GM10266 (cell line): Measurements from ENCODE around the gene KCNMA1.

Experiments used
- DNase-seq: peaks from one replicate; pipeline ENCODE4 v3.0.0; 2012; ENCODE audit errors: extremely low spot score
- TF ChIP-seq, protein P1 (sequence below): IDR thresholded peaks from 2 replicates; pipeline ENCODE4 v1.5.1; 2012; ENCODE audit warnings: mild to moderate bottlenecking, low read depth; ENCODE audit not compliant: control insufficient read depth, insufficient read depth; ENCODE audit errors: missing control alignments

Gene KCNMA1

DNA sequence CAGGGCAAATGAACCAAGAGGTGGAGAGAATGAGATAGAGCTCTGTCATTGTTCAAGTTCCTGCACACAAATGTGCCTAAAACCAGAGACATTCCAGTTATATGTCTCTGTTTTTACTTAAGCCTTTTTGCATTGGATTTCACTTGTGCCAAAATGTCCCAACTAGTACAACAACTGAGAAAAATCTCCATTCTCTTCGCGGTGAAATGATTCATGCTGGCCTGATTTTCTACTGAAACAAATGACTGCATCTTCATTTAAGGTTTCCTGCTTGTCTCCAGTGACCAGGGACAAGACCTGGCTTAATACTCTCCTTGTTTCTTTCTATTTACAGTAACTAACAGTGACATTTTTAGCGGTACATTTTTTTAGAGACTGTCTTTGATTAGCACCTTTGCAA is 714.9 kb downstream of the KCNMA1 start:
- TF ChIP-seq, protein P1, sequence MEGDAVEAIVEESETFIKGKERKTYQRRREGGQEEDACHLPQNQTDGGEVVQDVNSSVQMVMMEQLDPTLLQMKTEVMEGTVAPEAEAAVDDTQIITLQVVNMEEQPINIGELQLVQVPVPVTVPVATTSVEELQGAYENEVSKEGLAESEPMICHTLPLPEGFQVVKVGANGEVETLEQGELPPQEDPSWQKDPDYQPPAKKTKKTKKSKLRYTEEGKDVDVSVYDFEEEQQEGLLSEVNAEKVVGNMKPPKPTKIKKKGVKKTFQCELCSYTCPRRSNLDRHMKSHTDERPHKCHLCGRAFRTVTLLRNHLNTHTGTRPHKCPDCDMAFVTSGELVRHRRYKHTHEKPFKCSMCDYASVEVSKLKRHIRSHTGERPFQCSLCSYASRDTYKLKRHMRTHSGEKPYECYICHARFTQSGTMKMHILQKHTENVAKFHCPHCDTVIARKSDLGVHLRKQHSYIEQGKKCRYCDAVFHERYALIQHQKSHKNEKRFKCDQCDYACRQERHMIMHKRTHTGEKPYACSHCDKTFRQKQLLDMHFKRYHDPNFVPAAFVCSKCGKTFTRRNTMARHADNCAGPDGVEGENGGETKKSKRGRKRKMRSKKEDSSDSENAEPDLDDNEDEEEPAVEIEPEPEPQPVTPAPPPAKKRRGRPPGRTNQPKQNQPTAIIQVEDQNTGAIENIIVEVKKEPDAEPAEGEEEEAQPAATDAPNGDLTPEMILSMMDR: no peak
- no peak for DNase-seq

GRCh38 chr10:76921383-76922010 is 716.1 kb downstream of the KCNMA1 start:
- no peak for DNase-seq
- TF ChIP-seq, protein P1: no peak

DNA sequence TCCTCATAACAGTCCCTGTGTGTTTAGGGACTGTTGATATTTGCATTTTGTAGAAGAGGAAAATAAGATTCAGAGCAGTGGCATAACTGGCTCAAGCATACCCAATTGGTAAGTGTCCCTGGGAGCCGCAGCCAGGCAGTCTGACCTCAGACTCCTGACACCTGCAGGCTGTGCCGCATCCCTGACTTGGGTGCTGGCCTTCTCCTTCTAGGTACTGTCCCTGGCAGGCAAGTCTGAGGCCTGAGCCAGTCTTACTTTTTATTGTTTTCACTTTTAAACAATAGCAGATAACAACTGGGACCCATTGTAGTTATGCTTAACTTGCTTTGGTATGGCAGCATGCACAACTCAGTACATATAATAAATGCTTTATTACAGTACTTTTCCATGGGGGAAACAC is 717.0 kb downstream of the KCNMA1 start:
- TF ChIP-seq, protein P1: no peak
- no peak for DNase-seq

DNA sequence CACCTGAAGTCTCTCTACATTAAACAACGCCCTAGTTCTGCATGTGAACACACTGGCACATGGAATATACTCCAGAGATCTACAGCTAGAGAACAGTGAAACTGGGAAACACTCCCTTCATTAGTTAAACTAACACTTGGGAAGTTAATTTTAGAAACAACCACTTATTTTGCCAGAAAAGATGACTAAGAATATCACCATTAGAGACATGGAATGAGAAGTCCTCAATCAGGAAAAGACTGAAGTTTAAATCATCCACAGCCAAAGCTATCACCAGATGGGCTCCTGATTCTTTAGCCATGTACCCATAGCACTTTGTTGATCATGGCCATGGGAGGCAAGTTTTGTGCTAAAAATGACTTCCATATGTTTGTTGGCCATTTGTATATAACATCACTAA is 719.5 kb downstream of the KCNMA1 start:
- no peak for DNase-seq
- TF ChIP-seq, protein P1: no peak

DNA sequence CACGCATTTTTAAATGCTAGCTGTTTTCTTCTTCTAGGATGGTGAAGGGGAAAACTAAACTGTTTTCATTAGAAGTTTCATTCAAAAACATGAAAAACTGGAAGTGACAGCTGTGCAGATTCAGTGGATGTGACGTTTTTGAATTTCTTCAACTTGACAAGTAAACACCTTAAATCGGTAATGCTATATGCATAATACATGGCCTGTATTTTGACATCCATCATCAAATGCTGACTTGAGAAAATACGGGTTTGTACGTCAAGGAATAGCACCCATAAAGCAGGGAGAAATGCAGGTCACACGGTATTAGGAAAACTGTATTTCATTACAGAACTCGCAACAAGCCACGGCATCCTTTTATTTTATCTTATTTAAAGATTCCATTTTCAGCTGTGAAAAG is 720.5 kb downstream of the KCNMA1 start:
- DNase-seq: no peak
- TF ChIP-seq, protein P1: no peak

DNA sequence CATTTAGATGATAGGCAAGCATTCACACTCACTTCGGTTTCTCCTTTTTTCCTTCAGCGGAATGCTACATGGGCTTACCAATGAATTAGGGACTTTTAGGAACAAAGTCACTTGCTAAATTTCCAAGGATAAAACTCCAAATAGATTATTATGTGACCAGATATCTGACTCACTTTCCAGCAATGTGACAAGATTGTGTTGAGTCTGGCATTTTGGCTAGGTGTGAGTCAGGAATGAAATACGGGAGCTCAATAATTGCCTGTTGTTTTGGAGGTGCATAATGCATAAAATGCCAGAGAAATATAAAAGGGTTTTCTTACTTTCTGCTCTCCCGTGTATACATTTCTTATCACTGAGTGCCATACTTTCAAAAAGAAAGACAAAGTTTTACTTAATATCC is 721.1 kb downstream of the KCNMA1 start:
- no peak for DNase-seq
- TF ChIP-seq, protein P1: no peak

GRCh38 chr10:76915316-76915715 is 722.3 kb downstream of the KCNMA1 start:
- TF ChIP-seq, protein P1: no peak
- DNase-seq: no peak
